H1 (cell line): ENCODE measurements around the gene MYO18A. TPM values are rescaled to one million over a fixed set of nuclear protein-coding genes. Genes with fewer than 3 reads are reported as not detected.
A peak's percentile ranks its signal among the peaks of the same experiment; 100 is the strongest.

Experiments used
- CTCF ChIA-PET: fragments of 300-600 bp; sonication (Branson Sonifier 250); formaldehyde crosslinking; loops from one replicate; lab custom pipeline; 2021; ENCODE audit not compliant: partially characterized antibody; lab: Charles Lee
- POLR2A ChIA-PET: fragments of 300-600 bp; sonication (Branson Sonifier 250); formaldehyde crosslinking; loops from one replicate; lab custom pipeline; 2021; ENCODE audit warnings: inconsistent platforms; ENCODE audit not compliant: partially characterized antibody; lab: Charles Lee
- DNase-seq, 2 experiments: peaks; one replicate each; pipeline versions ENCODE4 v3.0.0 to v3.0.0-alpha.2; 2010 to 2022; ENCODE audit warnings: low spot score in 2 of 2, low read depth in 1 of 2, mixed read lengths in 1 of 2
- FAIRE-seq: peaks from 2 replicates; lab custom pipeline; 2011; peaks lifted over from hg19 to GRCh38; lab: Jason Lieb, UNC
- H2AFZ ChIP-seq: 2 replicates; pipeline ENCODE4 v1.8.1; 2012; ENCODE audit warnings: low read length, inconsistent platforms
- H2AK5ac ChIP-seq: 2 replicates; pipeline ENCODE4 v1.6.1; 2013; ENCODE audit warnings: low read depth, low read length
- H2BK120ac ChIP-seq: replicated peaks from 2 replicates; pipeline ENCODE3; 2013; ENCODE audit warnings: low read depth, low read length, inconsistent platforms
- H2BK12ac ChIP-seq: 2 replicates; pipeline ENCODE4 v1.6.1; 2013; ENCODE audit warnings: low read depth, low read length
- H2BK15ac ChIP-seq: 2 replicates; pipeline ENCODE4 v1.6.1; 2013; ENCODE audit warnings: low read length
- H2BK20ac ChIP-seq: 2 replicates; pipeline ENCODE4 v1.6.1; 2013; ENCODE audit warnings: low read length
- H2BK5ac ChIP-seq: 2 replicates; pipeline ENCODE4 v1.6.1; 2013; ENCODE audit warnings: low read depth, low read length
- H3K14ac ChIP-seq: 2 replicates; pipeline ENCODE4 v1.6.1; 2013; ENCODE audit warnings: inconsistent platforms; ENCODE audit not compliant: insufficient read length
- H3K18ac ChIP-seq: 2 replicates; pipeline ENCODE4 v1.6.1; 2013; ENCODE audit warnings: low read length; ENCODE audit errors: extremely low read depth
- H3K23ac ChIP-seq: 2 replicates; pipeline ENCODE4 v1.6.1; 2013; ENCODE audit warnings: inconsistent platforms; ENCODE audit not compliant: insufficient read length
- H3K23me2 ChIP-seq: 2 replicates; pipeline ENCODE4 v1.6.1; 2013; ENCODE audit warnings: low read depth, low read length
- H3K27ac ChIP-seq: 2 replicates; pipeline ENCODE4 v1.6.1; 2011; ENCODE audit warnings: low read depth, low read length, inconsistent platforms
- H3K27me3 ChIP-seq, 4 experiments: replicated peaks in 1 of 4; 1 replicate in 1 of 4; 2 replicates in 3 of 4; pipeline versions ENCODE4 v1.6.1 to v1.8.1; 2011 to 2013; ENCODE audit warnings: low read length in 3 of 4, mild to moderate bottlenecking in 3 of 4, inconsistent platforms in 2 of 4, mixed read lengths in 2 of 4, moderate library complexity in 1 of 4; ENCODE audit not compliant: control insufficient read depth in 3 of 4, insufficient read depth in 3 of 4; ENCODE audit errors: extremely low read depth in 1 of 4
- H3K36me3 ChIP-seq, 4 experiments: 2 replicates each; pipeline versions ENCODE4 v1.6.1 to v1.8.1; 2011 to 2013; ENCODE audit warnings: mild to moderate bottlenecking in 4 of 4, low read length in 3 of 4, moderate library complexity in 2 of 4, control low read depth in 1 of 4, inconsistent platforms in 1 of 4; ENCODE audit not compliant: insufficient read depth in 4 of 4, control insufficient read depth in 2 of 4
- H3K4ac ChIP-seq: replicated peaks from 2 replicates; pipeline ENCODE3; 2013; ENCODE audit warnings: low read length, low read depth, mixed read lengths, inconsistent platforms; ENCODE audit not compliant: insufficient read length
- H3K4me1 ChIP-seq, 4 experiments: replicated peaks in 1 of 4; 1 replicate in 1 of 4; 2 replicates in 3 of 4; pipeline versions ENCODE4 v1.6.1 to v1.8.1; 2011 to 2013; ENCODE audit warnings: low read length in 3 of 4, inconsistent platforms in 2 of 4, mixed read lengths in 1 of 4; ENCODE audit not compliant: insufficient read depth in 4 of 4, control insufficient read depth in 3 of 4
- H3K4me2 ChIP-seq, 2 experiments: 2 replicates each; pipeline versions ENCODE4 v1.6.1 to v1.8.1; 2011 to 2013; ENCODE audit warnings: low read depth in 2 of 2, low read length in 2 of 2, control low read depth in 1 of 2, inconsistent platforms in 1 of 2, mild to moderate bottlenecking in 1 of 2; ENCODE audit not compliant: insufficient read depth in 1 of 2
- H3K4me3 ChIP-seq, 4 experiments: fragments of 200-600, 300-600 bp in 1 of 4; sonication (generic), shearing (Covaris generic), sonication (Bioruptor Twin) in 1 of 4; 2 replicates each; pipeline versions ENCODE4 v1.5.1 to v1.8.1; 2011 to 2016; ENCODE audit warnings: low read length in 4 of 4, low read depth in 3 of 4, control low read depth in 2 of 4, inconsistent platforms in 2 of 4, mild to moderate bottlenecking in 2 of 4, mixed read lengths in 1 of 4, moderate library complexity in 1 of 4; ENCODE audit not compliant: insufficient read depth in 2 of 4; ENCODE audit errors: extremely low read depth in 1 of 4
- H3K56ac ChIP-seq: replicated peaks from 2 replicates; pipeline ENCODE3; 2013; ENCODE audit warnings: low read depth, mild to moderate bottlenecking, mixed read lengths, low read length, inconsistent platforms; ENCODE audit not compliant: insufficient read length
- H3K79me1 ChIP-seq: 2 replicates; pipeline ENCODE4 v1.6.1; 2013; ENCODE audit warnings: low read depth, low read length, control low read depth
- H3K79me2 ChIP-seq, 2 experiments: 2 replicates each; pipeline versions ENCODE4 v1.6.1 to v1.8.1; 2012 to 2013; ENCODE audit warnings: low read length in 2 of 2, mild to moderate bottlenecking in 2 of 2, inconsistent platforms in 1 of 2; ENCODE audit not compliant: insufficient read depth in 2 of 2, control insufficient read depth in 1 of 2
- H3K9ac ChIP-seq, 4 experiments: replicated peaks in 1 of 4; 1 replicate in 1 of 4; 2 replicates in 3 of 4; pipeline versions ENCODE4 v1.6.1 to v1.8.1; 2011 to 2013; ENCODE audit warnings: low read depth in 3 of 4, low read length in 3 of 4, control low read depth in 2 of 4, mild to moderate bottlenecking in 2 of 4, moderate library complexity in 2 of 4, inconsistent platforms in 1 of 4; ENCODE audit errors: extremely low read depth in 1 of 4
- H3K9me3 ChIP-seq, 2 experiments: 2 replicates each; pipeline versions ENCODE4 v1.6.1 to v1.8.1; 2012 to 2013; ENCODE audit warnings: mild to moderate bottlenecking in 2 of 2, moderate library complexity in 2 of 2, control low read depth in 1 of 2, inconsistent platforms in 1 of 2, low read depth in 1 of 2, low read length in 1 of 2, mixed read lengths in 1 of 2; ENCODE audit not compliant: insufficient read depth in 2 of 2
- H4K20me1 ChIP-seq, 2 experiments: replicated peaks in 1 of 2; 2 replicates each; pipeline versions ENCODE3 to v1.8.1; 2011 to 2013; ENCODE audit warnings: inconsistent platforms in 2 of 2, low read length in 2 of 2, mild to moderate bottlenecking in 1 of 2; ENCODE audit not compliant: insufficient read depth in 2 of 2, control insufficient read depth in 1 of 2
- H4K5ac ChIP-seq: 2 replicates; pipeline ENCODE4 v1.6.1; 2013; ENCODE audit warnings: low read length, low read depth, mixed read lengths, inconsistent platforms; ENCODE audit not compliant: insufficient read length
- H4K8ac ChIP-seq: 2 replicates; pipeline ENCODE4 v1.8.0; 2013; ENCODE audit warnings: mild to moderate bottlenecking, moderate library complexity, low read length, inconsistent platforms; ENCODE audit not compliant: insufficient read depth; ENCODE audit errors: extremely low read depth
- H4K91ac ChIP-seq: replicated peaks from 2 replicates; pipeline ENCODE3; 2013; ENCODE audit warnings: low read length, mixed read lengths, inconsistent platforms; ENCODE audit not compliant: insufficient read length
- CHD1 ChIP-seq: IDR thresholded peaks from 2 replicates; pipeline ENCODE4 v1.6.1; 2012; ENCODE audit warnings: low read depth, low read length, improper control_type of control experiment
- GABPA ChIP-seq: IDR thresholded peaks from 2 replicates; pipeline ENCODE4 v1.6.1; 2011; ENCODE audit warnings: mild to moderate bottlenecking, low read length, moderate library complexity, borderline replicate concordance; ENCODE audit not compliant: insufficient read depth
- KDM1A ChIP-seq: fragments of 200-600, 300-600 bp; sonication (generic); IDR thresholded peaks from 2 replicates; pipeline ENCODE4 v1.7.1; 2016; ENCODE audit warnings: mild to moderate bottlenecking, low read length, borderline replicate concordance
- RAD21 ChIP-seq, 2 experiments: IDR thresholded peaks in 1 of 2; conservative IDR thresholded peaks in 1 of 2; 2 replicates each; pipeline ENCODE4 v1.6.1; 2011; ENCODE audit warnings: low read depth in 2 of 2, low read length in 2 of 2, improper control_type of control experiment in 1 of 2, inconsistent platforms in 1 of 2, mild to moderate bottlenecking in 1 of 2, moderate library complexity in 1 of 2
- TBP ChIP-seq: IDR thresholded peaks from 2 replicates; pipeline ENCODE4 v1.6.1; 2011; ENCODE audit warnings: low read depth, low read length, improper control_type of control experiment
- WGBS, 2 experiments: shearing (Covaris generic) in 1 of 2; methylation state at CpG; one replicate each; pipeline versions ENCODE4 v1.1.6 to v1.1.7; 2013 to 2015; ENCODE audit warnings: low lambda C conversion rate in 2 of 2, mixed read lengths in 2 of 2, inconsistent platforms in 1 of 2, low coverage in 1 of 2, missing lambda C conversion rate in 1 of 2; ENCODE audit not compliant: insufficient replicate concordance in 2 of 2, insufficient coverage in 1 of 2, insufficient read length in 1 of 2; ENCODE audit errors: extremely low coverage in 1 of 2, missing lambda C conversion rate in 1 of 2; 5-methylcytosine and 5-hydroxymethylcytosine counted together
- polyA plus RNA-seq, 7 experiments: library from polyadenylated mRNA; depleted of rRNA in 3 of 7; stranded (reverse) in 5 of 7; unstranded in 2 of 7; fragments of >200 nt in 5 of 7; fragments of 200-250 nt in 2 of 7; gene quantifications; 1 replicate in 5 of 7; 2 replicates in 1 of 7; 4 replicates in 1 of 7; pipeline versions ENCODE4 v1.2.1 to v1.2.3, GENCODE V29; 2011 to 2013; ENCODE audit warnings: missing spikeins in 2 of 7, mixed read lengths in 2 of 7
- total RNA-seq: library from RNA; stranded (reverse); fragmentation: NEBNext Ultra II Directional; extraction: Animal tissue kit (Norgen Biotek cat#: 25700); gene quantifications from 2 replicates; pipeline ENCODE4 v1.2.1, GENCODE V29; 2021
- TF ChIP-seq, protein P1 (sequence below): IDR thresholded peaks from 2 replicates; pipeline ENCODE4 v1.6.1; 2012; ENCODE audit warnings: inconsistent platforms
- TF ChIP-seq, protein P2 (sequence below), 3 experiments: IDR thresholded peaks; 1 replicate in 2 of 3; 2 replicates in 1 of 3; pipeline versions ENCODE4 v1.5.1 to v1.6.1; 2011; ENCODE audit warnings: low read length in 3 of 3, mild to moderate bottlenecking in 3 of 3, inconsistent platforms in 2 of 3, low read depth in 1 of 3, moderate library complexity in 1 of 3; ENCODE audit not compliant: insufficient read depth in 1 of 3; ENCODE audit errors: control extremely low read depth in 1 of 3

MYO18A gene
- total and polyA plus RNA-seq, 2 of the 8 experiments (the other 6 are each of a cell fraction or from before 2014, with no cell fraction given) = 7.6 to 43.8 TPM

DNA sequence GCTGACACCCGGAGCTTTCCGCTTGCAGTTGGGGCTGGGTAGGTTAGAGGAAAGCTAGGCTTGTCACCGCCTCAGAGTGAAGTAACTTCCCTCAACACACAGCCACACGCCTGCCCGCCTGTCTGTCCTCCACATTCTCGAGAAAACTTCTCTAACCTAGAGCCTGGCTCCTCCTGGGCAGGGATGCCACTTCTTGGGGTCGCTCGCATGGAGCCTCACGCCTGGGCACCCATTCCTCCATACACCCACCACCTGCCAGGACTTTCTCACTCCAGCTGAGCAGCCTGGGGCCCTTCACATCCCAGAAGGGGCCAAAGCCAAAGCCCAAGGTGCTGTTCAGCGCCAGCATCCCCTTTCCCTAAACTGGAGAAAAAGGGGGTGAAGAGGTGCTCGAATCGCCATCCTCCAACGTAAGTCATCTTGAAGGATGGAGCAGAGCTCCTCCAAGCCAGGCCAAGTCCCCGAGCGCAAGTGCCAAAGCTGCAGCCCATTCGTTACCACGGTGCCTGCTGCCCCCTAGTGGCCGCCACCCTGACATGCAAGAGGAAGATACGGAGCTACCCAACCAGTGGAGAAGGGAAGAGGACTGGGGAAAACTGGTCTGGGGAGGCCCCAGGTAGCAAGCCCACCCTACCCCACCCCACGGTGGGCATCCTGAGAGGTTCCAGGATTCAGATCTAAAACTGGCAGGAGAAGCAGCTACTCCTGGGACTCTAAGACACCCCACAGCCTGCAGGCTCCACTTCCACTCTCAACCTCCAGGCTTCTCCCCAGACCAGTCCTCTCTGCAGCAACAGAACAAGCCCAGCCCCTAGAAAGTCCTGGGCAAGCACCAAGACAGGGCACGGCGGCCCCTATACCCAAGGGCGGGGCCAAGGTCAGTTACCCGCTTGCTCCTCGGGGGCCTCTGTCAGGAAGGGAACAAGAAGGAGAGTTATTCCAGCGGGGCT, 63.1 kb downstream of the MYO18A start:
- Histone ChIP-seq H3K79me1 (no peaks in the 10 kb centered on the region), H3K4me2 (no peak overlapping the region), H4K20me1 (no peaks in the 10 kb centered on the region), H2AK5ac (no peak overlapping the region), H3K14ac (no peak overlapping the region), H3K27ac (no peak overlapping the region), H2BK120ac (no peak overlapping the region), H3K23me2 (no peaks in the 10 kb centered on the region), H3K9ac (no peak overlapping the region), H3K36me3 (peaks cover 0 to 3% (median 0%) of the 10 kb centered on the region in 4 experiments; a peak in 3 of 8 replicates), H4K91ac (peak overlapping the region; percentile 25), H3K79me2 (no peaks in the 10 kb centered on the region), H4K5ac (no peak overlapping the region), H3K23ac (no peak overlapping the region), H3K4me3 (no peak overlapping the region), H3K18ac (no peak overlapping the region), H4K8ac (no peak overlapping the region), H2BK20ac (0 out of 2 replicates have a peak overlapping the region, but pooled peaks have one; percentile 80), H3K56ac (no peak overlapping the region), H3K4me1 (peaks cover 0 to 11% (median 8%) of the 10 kb centered on the region in 4 experiments; a peak in 6 of 7 replicates), H2BK5ac (no peak overlapping the region; the same call in none of the 2 replicates), H3K9me3 (no peaks in the 10 kb centered on the region), H2BK12ac (no peak overlapping the region), H3K4ac (no peak overlapping the region), H2BK15ac (no peak overlapping the region), H3K27me3 (no peaks in the 10 kb centered on the region), H2AFZ (no peak overlapping the region)
- WGBS, 2 experiments = 51% methylated on average over 25 of the region's 26 CpGs; no CpG with 5 or more reads in 1 of the 2 experiments
- ChIA-PET CTCF (interaction anchor here (0.5 to 19.8 kb wide), 46 partner anchors 8 to 467 kb away, joined by 3 to 548 read pairs (median 6); partner anchors contain the start of genes NEK8, PHF12, PIPOX and SEZ6), POLR2A (interaction anchor here (0.7 to 1.9 kb wide), 10 partner anchors 16 to 400 kb away, joined by 3 to 6 read pairs (median 3); partner anchors contain the start of gene RPL23A)
- peak; percentile 13 for FAIRE-seq
- DNase-seq = peak; percentile 57 to 97
- TF ChIP-seq, protein P1, sequence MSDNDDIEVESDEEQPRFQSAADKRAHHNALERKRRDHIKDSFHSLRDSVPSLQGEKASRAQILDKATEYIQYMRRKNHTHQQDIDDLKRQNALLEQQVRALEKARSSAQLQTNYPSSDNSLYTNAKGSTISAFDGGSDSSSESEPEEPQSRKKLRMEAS = no peak
- TF ChIP-seq TBP = 0 out of 2 replicates have a peak, but pooled peaks have one; percentile 16
- TF ChIP-seq GABPA = 0 out of 2 replicates have a peak, but pooled peaks have one; percentile 29
- peak; percentile 92 to 94 for TF ChIP-seq RAD21 (IDR thresholded peaks at IDR 0.05 in 1 of 2, conservative IDR thresholded peaks at IDR 0.05 in 1 of 2; ENCODE audit: low read depth in 2 of 2, low read length in 2 of 2)
- TF ChIP-seq, protein P2, sequence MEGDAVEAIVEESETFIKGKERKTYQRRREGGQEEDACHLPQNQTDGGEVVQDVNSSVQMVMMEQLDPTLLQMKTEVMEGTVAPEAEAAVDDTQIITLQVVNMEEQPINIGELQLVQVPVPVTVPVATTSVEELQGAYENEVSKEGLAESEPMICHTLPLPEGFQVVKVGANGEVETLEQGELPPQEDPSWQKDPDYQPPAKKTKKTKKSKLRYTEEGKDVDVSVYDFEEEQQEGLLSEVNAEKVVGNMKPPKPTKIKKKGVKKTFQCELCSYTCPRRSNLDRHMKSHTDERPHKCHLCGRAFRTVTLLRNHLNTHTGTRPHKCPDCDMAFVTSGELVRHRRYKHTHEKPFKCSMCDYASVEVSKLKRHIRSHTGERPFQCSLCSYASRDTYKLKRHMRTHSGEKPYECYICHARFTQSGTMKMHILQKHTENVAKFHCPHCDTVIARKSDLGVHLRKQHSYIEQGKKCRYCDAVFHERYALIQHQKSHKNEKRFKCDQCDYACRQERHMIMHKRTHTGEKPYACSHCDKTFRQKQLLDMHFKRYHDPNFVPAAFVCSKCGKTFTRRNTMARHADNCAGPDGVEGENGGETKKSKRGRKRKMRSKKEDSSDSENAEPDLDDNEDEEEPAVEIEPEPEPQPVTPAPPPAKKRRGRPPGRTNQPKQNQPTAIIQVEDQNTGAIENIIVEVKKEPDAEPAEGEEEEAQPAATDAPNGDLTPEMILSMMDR (IDR thresholded peaks at IDR 0.05; ENCODE audit: control extremely low read depth in 1 of 3, insufficient read depth in 1 of 3, low read depth in 1 of 3, low read length in 3 of 3) = peak; percentile 97 to 99 (median 99)
- no peak for TF ChIP-seq KDM1A
- no peak for TF ChIP-seq CHD1
